HG03135 (cell line): ENCODE data around the gene SATB1.
"Not testable (repeated sequence)": the region's sequence is repeated elsewhere in the genome, so short reads cannot be mapped to it uniquely, and the experiment has no call there.

Experiments
- ATAC-seq: cut with Tn5 transposase; IDR thresholded peaks from one replicate; pipeline ENCODE4 v1.9.1; 2021; ENCODE audit warnings: mild to moderate bottlenecking, moderate library complexity; ENCODE audit not compliant: unreplicated experiment

SATB1 gene

GRCh38 chr3:18424729-18425640 is at the start of gene SATB1:
Gene SATB1, minus strand, starts transcription at chr3:18425339. Its CDS starts 4,372 bp downstream, at chr3:18420967.
- no peak for ATAC-seq

DNA sequence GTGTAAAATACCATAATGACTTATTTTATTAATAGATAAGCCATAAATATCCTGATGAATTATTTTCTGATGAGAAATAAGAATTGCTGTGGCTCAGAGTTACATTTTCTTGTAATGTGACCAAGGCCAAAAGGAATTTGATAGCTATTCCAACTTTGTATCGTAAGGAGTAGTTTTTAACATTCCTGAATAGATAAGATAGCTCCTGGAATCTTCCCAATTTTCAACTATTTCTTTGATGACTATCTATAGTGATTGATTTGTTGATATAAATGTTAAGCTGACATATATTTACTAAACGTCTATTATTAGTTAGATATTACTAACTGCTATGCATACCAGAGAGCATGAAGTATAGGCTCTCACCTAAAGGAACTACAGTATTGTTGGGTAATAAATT is 49.1 kb upstream of the SATB1 start:
- no peak for ATAC-seq

DNA sequence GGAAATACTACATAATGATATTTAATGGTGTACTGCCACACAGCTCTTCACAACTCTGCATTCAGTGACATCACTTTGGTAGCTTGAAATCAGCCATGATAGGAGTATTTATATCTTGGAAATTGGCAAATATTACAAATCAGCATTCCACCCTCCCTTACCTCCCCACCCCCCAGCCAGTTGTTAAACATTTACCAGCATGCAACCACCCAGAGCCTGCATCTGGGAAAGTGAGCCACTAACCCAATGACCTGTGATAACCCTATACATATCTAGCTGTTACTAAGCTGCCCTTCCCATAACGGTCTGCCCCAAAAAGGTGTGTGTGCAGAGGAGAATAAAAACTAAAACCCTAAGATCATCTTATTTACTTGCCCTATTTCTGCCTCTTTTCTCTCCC is 44.6 kb upstream of the SATB1 start:
- no peak for ATAC-seq

- no peak for ATAC-seq
Observed at GRCh38 chr3:18466136-18466535, 41.0 kb upstream of the SATB1 start.

- ATAC-seq, result no peak
Observed at GRCh38 chr3:18454766-18455165, 29.6 kb upstream of the SATB1 start.

DNA sequence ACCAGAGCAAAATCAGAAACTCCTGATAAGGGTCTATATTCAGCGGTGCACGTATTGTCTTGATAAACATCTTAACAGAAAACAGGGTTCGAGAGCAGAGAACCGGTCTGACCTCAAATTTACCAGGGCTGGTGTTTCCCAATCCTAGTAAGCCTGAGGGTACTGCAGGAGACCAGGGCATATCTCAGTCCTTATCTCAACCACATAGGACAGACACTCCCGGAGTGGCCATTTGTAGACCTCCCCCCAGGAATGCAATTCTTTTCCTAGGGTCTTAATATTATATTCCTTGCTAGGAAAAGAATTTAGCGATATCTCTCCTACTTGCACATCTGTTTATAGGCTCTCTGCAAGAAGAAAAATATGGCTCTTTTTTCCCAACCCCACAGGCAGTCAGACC is 24.5 kb upstream of the SATB1 start:
- not testable (repeated sequence) for ATAC-seq

DNA sequence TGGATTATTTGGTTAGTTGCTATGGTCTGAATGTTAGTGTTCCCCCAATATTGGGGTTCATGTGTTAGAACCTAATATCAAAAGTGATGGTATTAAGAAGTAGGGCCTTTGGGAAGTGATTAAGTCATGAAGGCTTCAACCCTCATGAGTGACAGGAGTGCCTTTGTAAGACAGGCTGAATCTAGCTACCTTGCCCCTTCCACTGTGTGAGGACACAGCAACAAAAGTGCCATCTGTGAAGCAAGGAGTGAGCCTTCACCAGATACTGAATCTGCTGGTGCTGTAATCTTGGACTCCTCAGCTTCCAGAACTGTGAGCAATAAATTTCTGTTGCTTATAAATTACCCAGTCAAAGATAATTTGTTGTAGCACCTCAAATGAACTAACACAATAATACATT is 22.6 kb upstream of the SATB1 start:
- ATAC-seq, result no peak

DNA sequence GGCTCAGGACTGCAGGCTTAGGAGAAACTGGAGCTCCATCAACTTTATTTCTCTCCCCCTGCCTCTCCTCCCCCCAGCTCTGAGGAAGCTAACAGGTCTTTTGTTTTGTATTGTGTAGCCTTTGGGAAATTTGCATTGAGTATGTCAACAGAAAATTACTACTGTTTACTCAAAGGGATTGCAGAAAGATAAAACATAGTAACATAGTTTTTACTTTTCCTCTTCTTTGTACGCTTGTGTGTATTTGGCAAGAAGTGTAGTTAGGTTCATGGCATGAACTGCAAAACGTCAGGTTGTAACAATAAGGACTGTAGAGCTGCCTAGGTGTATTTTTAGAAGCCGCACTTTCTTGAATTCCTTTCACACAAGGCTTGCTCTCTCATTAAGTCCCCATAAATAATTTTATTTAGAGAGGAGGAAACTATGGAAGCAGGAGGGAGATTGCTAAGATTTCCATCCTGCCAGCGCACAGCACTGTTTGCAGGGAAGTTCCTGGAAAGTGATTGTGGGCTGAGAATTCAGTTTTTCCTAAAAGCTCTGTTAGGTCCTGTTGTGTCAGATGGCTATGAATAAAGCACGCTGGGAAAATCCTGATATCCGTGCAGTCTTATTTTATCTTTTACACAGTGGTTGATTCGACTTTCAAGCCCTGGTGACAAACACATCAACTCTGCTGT is 21.1 kb upstream of the SATB1 start:
- no peak for ATAC-seq

- ATAC-seq, result peak; percentile 37
Observed at GRCh38 chr3:18445401-18446148, 20.4 kb upstream of the SATB1 start.

DNA sequence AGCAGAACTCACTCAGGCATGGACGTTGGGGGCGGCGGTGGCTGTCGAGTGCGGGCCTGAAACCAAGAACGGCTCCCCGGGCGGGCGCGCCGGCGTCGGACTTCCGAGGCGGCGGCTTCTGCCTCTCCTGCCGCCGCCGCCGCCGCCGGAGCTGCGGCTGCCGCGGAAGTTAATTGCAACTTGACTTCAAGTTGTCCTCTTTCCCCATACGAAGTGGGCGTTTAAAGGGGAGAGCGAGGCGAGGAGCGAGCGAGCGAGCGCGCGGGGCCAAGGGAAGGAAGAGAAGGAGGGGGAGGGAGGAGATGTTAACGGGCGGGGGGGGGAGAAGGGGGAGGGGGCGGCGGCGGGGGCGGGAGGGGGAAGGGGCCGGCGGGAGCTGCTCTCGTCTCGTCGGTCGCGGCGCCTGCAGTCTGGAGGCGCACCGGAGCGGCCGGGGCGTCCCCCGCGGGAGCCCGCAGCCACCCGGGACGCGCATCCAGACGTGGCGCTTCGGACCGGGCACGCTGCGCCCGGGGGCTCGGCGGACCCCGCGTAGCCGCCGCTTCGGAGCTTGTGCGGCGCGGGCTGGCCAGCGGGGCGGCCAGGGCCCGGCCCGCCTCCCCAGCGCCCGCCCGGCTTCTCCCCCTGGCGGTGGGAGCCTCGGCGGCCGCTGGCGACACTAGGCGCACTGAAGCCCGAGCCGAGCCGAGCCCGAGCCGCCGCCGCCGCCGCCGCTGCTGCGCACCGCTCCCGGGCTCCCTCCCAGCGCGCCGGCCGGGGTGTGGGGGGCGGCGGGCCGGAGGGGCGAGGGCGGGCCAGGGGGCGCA is 19.7 kb upstream of the SATB1 start:
- ATAC-seq, result peak; percentile 91

DNA sequence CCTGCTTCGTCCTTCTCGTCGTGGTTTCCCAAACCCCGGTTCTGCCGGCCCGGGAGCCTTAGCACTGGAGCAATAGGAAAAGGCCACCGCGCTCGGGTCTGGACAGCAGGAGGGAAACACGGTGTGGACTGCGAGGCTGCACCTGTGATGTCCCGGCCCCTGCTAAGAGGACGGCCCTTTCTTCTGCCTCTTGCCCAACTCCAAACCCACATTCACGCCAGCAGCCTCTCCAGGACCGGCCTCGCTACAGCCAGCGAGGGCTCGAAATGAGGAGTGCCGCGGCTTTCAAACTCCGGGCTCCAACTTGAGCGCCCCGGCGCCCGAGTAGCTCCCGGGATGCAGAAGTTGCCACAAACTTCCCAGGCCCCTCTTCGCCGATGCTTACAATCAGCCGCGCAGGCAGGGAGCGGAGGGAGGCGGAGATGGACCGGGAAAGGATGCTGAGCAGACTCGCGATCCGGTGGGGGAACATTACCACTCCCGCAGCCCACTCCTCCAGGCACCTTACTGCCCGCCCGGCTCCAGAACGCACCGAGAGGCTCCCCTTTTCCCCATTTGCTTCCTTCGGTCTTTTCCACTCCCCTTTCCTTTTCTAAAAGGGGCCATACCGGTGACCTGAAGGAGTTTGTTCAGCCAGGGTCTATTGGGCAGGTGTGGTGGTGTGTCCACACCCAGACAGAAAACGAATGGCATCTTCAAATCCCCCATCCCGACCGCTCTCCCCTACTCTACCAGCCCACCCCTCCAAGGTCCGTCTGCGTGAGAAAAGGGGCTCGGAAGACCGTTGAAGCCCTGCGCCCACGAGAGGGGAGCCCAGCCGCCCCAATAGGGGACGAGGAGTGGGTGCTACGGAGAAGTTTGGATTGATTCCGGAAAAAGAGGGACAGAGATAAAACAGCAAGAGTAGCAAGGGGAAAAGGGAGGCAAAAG is 18.8 kb upstream of the SATB1 start:
- no peak for ATAC-seq

DNA sequence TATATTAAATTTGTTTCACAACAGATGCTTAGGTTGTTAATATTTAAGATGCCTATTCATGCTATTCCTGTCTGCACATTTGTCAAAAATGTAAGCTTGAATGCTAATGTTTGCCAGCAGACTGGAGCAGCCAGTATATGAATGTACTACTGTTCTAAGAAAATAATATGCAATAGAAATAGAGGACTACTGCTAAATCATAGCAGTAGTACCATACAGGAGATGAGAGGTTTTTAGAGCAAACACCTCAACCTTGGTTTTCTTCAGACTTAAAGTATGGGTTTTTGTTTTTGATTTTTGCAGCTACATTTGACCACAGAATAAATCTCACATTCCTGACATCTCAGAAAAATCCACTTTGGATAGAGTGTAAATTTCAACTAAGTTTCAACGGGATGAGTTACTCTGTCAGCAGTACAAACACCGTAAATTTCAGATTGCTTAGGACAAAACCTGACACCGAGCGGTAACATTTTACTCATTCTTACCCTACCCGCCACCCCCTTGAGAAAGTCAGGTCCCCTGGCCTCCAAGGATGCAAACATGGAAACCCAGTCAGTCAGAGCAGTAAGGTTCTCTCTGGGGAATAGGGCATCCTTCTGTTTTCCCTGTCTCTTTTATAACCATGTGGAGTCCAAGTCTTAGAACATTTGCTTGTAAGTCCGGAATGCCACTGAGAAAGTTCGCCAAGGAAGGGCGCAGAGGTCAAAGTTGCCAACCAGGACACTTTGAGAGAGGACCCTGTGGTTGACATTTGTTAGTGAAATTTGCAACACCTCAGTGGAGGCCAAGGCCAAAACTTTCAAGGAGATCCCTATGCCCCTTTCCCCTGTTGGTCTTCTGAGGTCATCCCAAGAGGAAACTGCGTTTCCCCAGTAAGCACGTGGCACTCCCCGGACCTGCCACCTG is 17.9 kb upstream of the SATB1 start:
- no peak for ATAC-seq

GRCh38 chr3:18441551-18441950 is 16.4 kb upstream of the SATB1 start:
- ATAC-seq, result no peak

DNA sequence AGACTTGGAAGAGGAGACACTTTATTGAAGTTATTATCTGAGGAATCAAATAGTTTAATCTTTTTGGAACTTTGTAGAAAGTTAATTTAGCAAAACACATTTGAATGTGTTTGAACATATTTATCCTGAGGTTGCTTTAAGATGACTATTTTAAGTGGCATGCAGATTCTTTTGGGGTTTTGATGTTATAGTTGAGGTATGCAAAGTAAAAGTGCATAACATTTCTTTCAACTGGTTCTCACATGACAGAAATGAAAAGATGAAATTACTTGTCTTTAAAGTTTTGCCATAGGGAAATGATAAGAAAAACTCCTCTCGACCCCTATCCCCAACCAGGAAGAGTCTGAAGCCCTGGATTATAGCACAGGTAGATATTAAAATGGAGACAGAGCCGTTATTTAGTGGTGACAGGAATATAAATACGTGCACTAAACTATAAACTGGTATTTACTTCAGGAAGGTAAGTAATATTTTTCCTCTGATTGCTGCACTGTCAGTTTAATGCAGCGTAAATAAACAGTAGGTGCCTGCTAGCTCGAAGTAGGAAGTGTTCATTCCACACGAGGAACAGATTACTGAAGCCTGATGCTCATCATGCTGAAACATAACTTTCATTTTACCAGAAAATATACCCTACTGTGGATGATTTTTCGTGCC is 15.1 kb upstream of the SATB1 start:
- no peak for ATAC-seq

GRCh38 chr3:18439281-18439680 is 14.1 kb upstream of the SATB1 start:
- no peak for ATAC-seq

DNA sequence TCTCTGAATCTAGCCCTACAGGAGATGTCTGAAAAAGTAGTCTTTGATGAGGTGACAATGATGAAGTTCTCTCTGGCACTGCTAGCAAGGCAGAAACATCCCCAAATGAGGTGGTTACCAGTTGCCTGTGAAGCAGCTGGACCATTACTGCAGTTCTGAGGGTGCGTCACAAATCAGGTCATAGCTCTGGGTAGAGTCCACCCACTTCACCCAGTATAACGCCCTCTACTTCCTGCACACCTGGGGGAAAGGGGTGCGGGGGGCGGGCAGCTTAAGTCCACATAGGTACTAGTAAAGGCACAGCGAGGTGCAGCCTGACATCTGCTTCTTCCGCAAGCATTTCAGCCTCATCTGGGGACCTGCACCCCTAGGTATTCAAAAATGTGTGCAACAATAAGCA is 13.4 kb upstream of the SATB1 start:
- ATAC-seq, result no peak

GRCh38 chr3:18436213-18436612 is 11.1 kb upstream of the SATB1 start:
- no peak for ATAC-seq

GRCh38 chr3:18434711-18435110 is 9.6 kb upstream of the SATB1 start:
- no peak for ATAC-seq
